Measurements from ENCODE around the gene CDK13. TPM values are rescaled to one million over a fixed set of nuclear protein-coding genes. Genes with fewer than 3 reads are reported as not detected.
A peak's percentile ranks its signal among the peaks of the same experiment; 100 is the strongest.

Gene CDK13
- total and polyA plus RNA-seq, 9 of the 15 experiments (the other 6 are each of a cell fraction or from before 2014, with no cell fraction given) = 9.8 to 46.1 (median 32.4) TPM

DNA sequence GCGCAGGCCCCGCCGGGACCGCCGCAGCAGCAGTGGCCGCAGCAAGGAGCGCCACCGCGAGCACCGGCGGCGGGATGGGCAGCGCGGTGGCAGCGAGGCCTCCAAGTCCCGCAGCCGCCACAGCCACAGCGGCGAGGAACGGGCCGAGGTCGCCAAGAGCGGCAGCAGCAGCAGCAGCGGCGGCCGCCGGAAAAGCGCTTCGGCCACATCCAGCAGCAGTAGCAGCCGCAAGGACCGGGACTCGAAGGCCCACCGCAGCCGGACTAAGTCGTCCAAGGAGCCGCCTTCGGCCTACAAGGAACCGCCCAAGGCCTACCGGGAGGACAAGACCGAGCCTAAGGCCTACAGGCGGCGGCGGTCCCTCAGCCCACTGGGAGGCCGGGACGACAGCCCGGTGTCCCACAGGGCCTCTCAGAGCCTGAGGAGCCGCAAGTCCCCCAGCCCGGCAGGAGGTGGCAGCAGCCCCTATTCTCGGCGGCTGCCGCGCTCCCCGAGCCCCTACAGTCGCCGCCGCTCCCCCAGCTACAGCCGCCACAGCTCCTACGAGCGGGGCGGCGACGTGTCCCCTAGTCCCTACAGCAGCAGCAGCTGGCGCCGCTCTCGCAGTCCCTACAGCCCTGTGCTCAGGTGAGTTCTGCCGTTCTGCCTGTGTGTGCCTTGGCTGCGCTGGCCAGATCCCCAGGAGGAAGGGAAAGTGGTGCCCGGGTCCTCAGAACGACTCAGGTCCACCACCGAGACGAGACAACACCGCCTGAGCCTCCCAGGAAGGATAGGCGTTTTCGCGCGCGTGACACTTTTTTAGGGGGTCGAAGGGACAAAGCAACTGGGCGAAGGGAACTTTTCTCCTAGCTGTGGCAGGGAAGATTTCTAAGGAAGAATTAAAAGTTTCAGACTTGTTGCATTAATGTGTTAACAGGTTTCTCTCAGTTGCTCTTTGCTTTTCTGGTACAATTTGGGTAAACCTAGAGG is 1.5 kb downstream of the CDK13 start (continued):
- TF ChIP-seq, protein P1, sequence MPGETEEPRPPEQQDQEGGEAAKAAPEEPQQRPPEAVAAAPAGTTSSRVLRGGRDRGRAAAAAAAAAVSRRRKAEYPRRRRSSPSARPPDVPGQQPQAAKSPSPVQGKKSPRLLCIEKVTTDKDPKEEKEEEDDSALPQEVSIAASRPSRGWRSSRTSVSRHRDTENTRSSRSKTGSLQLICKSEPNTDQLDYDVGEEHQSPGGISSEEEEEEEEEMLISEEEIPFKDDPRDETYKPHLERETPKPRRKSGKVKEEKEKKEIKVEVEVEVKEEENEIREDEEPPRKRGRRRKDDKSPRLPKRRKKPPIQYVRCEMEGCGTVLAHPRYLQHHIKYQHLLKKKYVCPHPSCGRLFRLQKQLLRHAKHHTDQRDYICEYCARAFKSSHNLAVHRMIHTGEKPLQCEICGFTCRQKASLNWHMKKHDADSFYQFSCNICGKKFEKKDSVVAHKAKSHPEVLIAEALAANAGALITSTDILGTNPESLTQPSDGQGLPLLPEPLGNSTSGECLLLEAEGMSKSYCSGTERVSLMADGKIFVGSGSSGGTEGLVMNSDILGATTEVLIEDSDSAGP (CRISPR knock-in tag; IDR thresholded peaks at IDR 0.05) = no peak
- TF ChIP-seq PHF20 (IDR thresholded peaks at IDR 0.05; ENCODE audit: partially characterized antibody) (no peak), NR3C1 (CRISPR knock-in tag; IDR thresholded peaks at IDR 0.05) (no peak), TRIM28 (IDR thresholded peaks at IDR 0.05) (no peak), ZNF668 (CRISPR knock-in tag; IDR thresholded peaks at IDR 0.05) (no peak), TCFL5 (CRISPR knock-in tag; conservative IDR thresholded peaks at IDR 0.05) (no peak), NRF1 (conservative IDR thresholded peaks at IDR 0.05 in 1 of 2, IDR thresholded peaks at IDR 0.05 in 1 of 2) (0 out of 4 replicates have a peak, but pooled peaks of 1 of the 2 experiments have one; percentile 13), ARHGAP35 (IDR thresholded peaks at IDR 0.05; ENCODE audit: partially characterized antibody) (no peak), CTBP1 (IDR thresholded peaks at IDR 0.05; ENCODE audit: borderline replicate concordance) (peak; percentile 48), SRF (CRISPR knock-in tag; IDR thresholded peaks at IDR 0.05) (0 out of 4 replicates have a peak, but pooled peaks of 1 of the 2 experiments have one; percentile 55), FIP1L1 (IDR thresholded peaks at IDR 0.05; ENCODE audit: low read depth, low read length, poor library complexity, severe bottlenecking) (peak; percentile 56), CCNT2 (IDR thresholded peaks at IDR 0.05; ENCODE audit: borderline replicate concordance, extremely low read depth, insufficient read length, low read depth, low read length) (peak; percentile 46), MCM7 (IDR thresholded peaks at IDR 0.05) (no peak)
- TF ChIP-seq, protein P2, sequence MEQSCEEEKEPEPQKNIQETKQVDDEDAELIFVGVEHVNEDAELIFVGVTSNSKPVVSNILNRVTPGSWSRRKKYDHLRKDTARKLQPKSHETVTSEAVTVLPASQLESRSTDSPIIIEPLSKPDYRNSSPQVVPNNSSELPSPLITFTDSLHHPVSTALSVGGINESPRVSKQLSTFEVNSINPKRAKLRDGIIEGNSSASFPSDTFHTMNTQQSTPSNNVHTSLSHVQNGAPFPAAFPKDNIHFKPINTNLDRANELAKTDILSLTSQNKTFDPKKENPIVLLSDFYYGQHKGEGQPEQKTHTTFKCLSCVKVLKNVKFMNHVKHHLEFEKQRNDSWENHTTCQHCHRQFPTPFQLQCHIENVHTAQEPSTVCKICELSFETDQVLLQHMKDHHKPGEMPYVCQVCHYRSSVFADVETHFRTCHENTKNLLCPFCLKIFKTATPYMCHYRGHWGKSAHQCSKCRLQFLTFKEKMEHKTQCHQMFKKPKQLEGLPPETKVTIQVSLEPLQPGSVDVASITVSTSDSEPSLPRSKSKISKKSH (CRISPR knock-in tag; IDR thresholded peaks at IDR 0.05) = no peak
- TF ChIP-seq, protein P3, sequence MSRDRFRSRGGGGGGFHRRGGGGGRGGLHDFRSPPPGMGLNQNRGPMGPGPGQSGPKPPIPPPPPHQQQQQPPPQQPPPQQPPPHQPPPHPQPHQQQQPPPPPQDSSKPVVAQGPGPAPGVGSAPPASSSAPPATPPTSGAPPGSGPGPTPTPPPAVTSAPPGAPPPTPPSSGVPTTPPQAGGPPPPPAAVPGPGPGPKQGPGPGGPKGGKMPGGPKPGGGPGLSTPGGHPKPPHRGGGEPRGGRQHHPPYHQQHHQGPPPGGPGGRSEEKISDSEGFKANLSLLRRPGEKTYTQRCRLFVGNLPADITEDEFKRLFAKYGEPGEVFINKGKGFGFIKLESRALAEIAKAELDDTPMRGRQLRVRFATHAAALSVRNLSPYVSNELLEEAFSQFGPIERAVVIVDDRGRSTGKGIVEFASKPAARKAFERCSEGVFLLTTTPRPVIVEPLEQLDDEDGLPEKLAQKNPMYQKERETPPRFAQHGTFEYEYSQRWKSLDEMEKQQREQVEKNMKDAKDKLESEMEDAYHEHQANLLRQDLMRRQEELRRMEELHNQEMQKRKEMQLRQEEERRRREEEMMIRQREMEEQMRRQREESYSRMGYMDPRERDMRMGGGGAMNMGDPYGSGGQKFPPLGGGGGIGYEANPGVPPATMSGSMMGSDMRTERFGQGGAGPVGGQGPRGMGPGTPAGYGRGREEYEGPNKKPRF (IDR thresholded peaks at IDR 0.05; ENCODE audit: low read depth, low read length) = no peak
- TF ChIP-seq, protein P4, sequence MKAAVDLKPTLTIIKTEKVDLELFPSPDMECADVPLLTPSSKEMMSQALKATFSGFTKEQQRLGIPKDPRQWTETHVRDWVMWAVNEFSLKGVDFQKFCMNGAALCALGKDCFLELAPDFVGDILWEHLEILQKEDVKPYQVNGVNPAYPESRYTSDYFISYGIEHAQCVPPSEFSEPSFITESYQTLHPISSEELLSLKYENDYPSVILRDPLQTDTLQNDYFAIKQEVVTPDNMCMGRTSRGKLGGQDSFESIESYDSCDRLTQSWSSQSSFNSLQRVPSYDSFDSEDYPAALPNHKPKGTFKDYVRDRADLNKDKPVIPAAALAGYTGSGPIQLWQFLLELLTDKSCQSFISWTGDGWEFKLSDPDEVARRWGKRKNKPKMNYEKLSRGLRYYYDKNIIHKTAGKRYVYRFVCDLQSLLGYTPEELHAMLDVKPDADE (conservative IDR thresholded peaks at IDR 0.05; ENCODE audit: control insufficient read depth, low read depth, low read length) = no peak
- TF ChIP-seq, protein P5, sequence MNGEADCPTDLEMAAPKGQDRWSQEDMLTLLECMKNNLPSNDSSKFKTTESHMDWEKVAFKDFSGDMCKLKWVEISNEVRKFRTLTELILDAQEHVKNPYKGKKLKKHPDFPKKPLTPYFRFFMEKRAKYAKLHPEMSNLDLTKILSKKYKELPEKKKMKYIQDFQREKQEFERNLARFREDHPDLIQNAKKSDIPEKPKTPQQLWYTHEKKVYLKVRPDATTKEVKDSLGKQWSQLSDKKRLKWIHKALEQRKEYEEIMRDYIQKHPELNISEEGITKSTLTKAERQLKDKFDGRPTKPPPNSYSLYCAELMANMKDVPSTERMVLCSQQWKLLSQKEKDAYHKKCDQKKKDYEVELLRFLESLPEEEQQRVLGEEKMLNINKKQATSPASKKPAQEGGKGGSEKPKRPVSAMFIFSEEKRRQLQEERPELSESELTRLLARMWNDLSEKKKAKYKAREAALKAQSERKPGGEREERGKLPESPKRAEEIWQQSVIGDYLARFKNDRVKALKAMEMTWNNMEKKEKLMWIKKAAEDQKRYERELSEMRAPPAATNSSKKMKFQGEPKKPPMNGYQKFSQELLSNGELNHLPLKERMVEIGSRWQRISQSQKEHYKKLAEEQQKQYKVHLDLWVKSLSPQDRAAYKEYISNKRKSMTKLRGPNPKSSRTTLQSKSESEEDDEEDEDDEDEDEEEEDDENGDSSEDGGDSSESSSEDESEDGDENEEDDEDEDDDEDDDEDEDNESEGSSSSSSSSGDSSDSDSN (IDR thresholded peaks at IDR 0.05; ENCODE audit: borderline replicate concordance in 1 of 2, low read depth in 2 of 2, low read length in 2 of 2) = peak; percentile 74 to 92; a peak in 3 of 4 replicates
